ENCODE data around the gene SLC37A2. TPM values are rescaled to one million over a fixed set of nuclear protein-coding genes. Genes with fewer than 3 reads are reported as not detected.

Gene SLC37A2
- total and polyA plus RNA-seq, 2 experiments from 2014 or later: 2.8 to 3.9 TPM

DNA sequence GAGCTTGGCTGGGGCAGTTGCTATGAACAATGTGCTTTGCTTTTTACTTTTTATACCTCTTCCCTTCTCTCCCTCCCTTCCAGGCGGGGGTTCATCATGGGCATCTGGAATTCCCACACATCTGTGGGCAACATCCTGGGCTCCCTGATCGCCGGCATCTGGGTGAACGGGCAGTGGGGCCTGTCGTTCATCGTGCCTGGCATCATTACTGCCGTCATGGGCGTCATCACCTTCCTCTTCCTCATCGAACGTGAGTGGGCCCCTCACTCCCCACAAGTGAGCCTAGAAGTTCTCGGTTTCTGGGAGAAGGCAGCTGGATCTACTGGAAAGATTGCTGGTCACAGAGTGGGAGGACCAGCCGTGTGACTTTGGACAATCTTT lies 17.4 kb downstream of the SLC37A2 start:
- DNase-seq (ENCODE audit: low spot score): no peak
- H4K20me1 ChIP-seq (ENCODE audit: insufficient read depth, poor library complexity, severe bottlenecking): no peaks in the 10 kb centered on the region
- no peaks in the 10 kb centered on the region for H3K9me2 ChIP-seq (replicated peaks; ENCODE audit: insufficient read depth)
- no peak overlapping the region for H3K4me2 ChIP-seq
- H2AFZ ChIP-seq: no peak overlapping the region
- H3K79me2 ChIP-seq: no peaks in the 10 kb centered on the region
- no peaks in the 10 kb centered on the region for H3K27me3 ChIP-seq
- no peak overlapping the region for H3K4me3 ChIP-seq
- WGBS (ENCODE audit: low lambda C conversion rate, missing lambda C conversion rate): 92% methylated on average over 12 of the region's 12 CpGs
- H3K27ac ChIP-seq: no peak overlapping the region
- TF ChIP-seq EZH2 (IDR thresholded peaks at IDR 0.05; ENCODE audit: borderline replicate concordance) (no peak), EZH2phosphoT487 (IDR thresholded peaks at IDR 0.05; ENCODE audit: low read depth, severe bottlenecking, unreplicated experiment) (no peak)
- TF ChIP-seq, protein P1, sequence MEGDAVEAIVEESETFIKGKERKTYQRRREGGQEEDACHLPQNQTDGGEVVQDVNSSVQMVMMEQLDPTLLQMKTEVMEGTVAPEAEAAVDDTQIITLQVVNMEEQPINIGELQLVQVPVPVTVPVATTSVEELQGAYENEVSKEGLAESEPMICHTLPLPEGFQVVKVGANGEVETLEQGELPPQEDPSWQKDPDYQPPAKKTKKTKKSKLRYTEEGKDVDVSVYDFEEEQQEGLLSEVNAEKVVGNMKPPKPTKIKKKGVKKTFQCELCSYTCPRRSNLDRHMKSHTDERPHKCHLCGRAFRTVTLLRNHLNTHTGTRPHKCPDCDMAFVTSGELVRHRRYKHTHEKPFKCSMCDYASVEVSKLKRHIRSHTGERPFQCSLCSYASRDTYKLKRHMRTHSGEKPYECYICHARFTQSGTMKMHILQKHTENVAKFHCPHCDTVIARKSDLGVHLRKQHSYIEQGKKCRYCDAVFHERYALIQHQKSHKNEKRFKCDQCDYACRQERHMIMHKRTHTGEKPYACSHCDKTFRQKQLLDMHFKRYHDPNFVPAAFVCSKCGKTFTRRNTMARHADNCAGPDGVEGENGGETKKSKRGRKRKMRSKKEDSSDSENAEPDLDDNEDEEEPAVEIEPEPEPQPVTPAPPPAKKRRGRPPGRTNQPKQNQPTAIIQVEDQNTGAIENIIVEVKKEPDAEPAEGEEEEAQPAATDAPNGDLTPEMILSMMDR (IDR thresholded peaks at IDR 0.05; ENCODE audit: poor library complexity): no peak
- H3K4me1 ChIP-seq (ENCODE audit: insufficient read depth): no peaks in the 10 kb centered on the region
- no peaks in the 10 kb centered on the region for H3K9me3 ChIP-seq (ENCODE audit: low read depth)
- H3K36me3 ChIP-seq (replicated peaks; ENCODE audit: insufficient read depth, low read depth): no peaks in the 10 kb centered on the region

DNA sequence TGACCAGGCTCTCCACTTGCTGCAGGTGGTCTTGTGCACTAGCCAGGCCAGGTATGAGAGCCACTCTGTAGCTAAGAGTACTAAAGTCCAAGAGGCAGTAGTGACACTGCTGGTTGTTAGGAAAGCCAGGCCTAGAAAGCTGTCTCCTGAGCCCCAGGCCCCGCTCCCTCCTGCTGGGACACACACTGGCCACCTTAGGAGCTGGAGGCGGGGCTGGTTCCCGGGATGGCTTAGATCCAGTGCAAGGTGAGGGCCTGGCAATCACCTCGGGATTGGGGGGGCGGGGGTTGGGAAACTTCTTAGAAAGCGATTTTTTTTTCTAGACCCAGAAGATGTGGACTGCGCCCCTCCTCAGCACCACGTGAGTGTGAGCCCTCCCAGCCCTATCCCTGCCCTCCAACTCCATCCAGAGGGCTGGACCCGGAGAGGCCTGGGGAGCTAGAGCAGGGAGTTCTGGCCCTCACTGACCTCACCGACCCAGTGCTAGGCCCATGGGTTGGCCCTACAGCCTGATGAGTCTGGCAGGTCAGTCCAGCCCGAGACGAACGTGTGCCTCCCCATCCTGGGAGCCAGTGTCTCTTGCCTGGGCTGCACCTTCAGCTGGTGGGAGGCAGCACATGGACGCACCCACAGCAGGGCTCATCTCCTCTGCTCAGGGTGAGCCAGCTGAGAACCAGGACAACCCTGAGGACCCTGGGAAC lies 18.1 kb downstream of the SLC37A2 start:
- H3K27ac ChIP-seq: no peak overlapping the region
- H4K20me1 ChIP-seq (ENCODE audit: insufficient read depth, poor library complexity, severe bottlenecking): no peaks in the 10 kb centered on the region
- H3K9me2 ChIP-seq (replicated peaks; ENCODE audit: insufficient read depth): no peaks in the 10 kb centered on the region
- no peaks in the 10 kb centered on the region for H3K9me3 ChIP-seq (ENCODE audit: low read depth)
- H3K79me2 ChIP-seq: no peaks in the 10 kb centered on the region
- 83% methylated on average over 11 of the region's 14 CpGs for WGBS (ENCODE audit: low lambda C conversion rate, missing lambda C conversion rate)
- no peak overlapping the region for H3K4me2 ChIP-seq
- TF ChIP-seq, protein P1 (IDR thresholded peaks at IDR 0.05; ENCODE audit: poor library complexity): no peak
- H3K4me3 ChIP-seq: no peak overlapping the region
- H3K4me1 ChIP-seq (ENCODE audit: insufficient read depth): no peaks in the 10 kb centered on the region
- H3K36me3 ChIP-seq (replicated peaks; ENCODE audit: insufficient read depth, low read depth): no peaks in the 10 kb centered on the region
- no peak for DNase-seq (ENCODE audit: low spot score)
- H3K27me3 ChIP-seq: no peaks in the 10 kb centered on the region
- H2AFZ ChIP-seq: no peak overlapping the region

DNA sequence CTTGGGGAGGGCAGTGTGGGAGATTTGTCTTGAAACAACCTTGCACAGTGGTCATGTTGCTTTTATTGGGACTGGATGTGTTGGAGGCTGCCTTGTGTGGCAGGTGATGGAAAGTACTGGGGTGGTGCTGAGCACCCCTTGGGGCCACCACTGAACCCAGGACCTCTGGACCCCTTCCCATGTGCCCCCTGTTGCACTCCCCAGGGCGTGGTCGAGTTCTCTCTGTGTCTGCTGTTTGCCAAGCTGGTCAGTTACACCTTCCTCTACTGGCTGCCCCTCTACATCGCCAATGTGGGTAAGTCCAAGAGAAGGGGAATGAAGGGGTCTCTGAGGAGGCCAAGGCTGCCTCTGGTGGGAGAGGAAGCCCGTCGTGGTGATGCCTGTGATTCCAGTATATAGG lies 18.9 kb downstream of the SLC37A2 start:
- no peaks in the 10 kb centered on the region for H3K27me3 ChIP-seq
- DNase-seq (ENCODE audit: low spot score): no peak
- TF ChIP-seq EZH2phosphoT487 (IDR thresholded peaks at IDR 0.05; ENCODE audit: low read depth, severe bottlenecking, unreplicated experiment) (no peak), EZH2 (IDR thresholded peaks at IDR 0.05; ENCODE audit: borderline replicate concordance) (no peak)
- TF ChIP-seq, protein P1 (IDR thresholded peaks at IDR 0.05; ENCODE audit: poor library complexity): no peak
- no peak overlapping the region for H3K4me2 ChIP-seq
- no peaks in the 10 kb centered on the region for H3K4me1 ChIP-seq (ENCODE audit: insufficient read depth)
- no peak overlapping the region for H3K27ac ChIP-seq
- no peak overlapping the region for H3K4me3 ChIP-seq
- no peak overlapping the region for H2AFZ ChIP-seq
- no peaks in the 10 kb centered on the region for H3K9me3 ChIP-seq (ENCODE audit: low read depth)
- no peaks in the 10 kb centered on the region for H3K9me2 ChIP-seq (replicated peaks; ENCODE audit: insufficient read depth)
- no peaks in the 10 kb centered on the region for H3K36me3 ChIP-seq (replicated peaks; ENCODE audit: insufficient read depth, low read depth)
- H4K20me1 ChIP-seq (ENCODE audit: insufficient read depth, poor library complexity, severe bottlenecking): no peaks in the 10 kb centered on the region
- 93% methylated on average over 5 of the region's 5 CpGs for WGBS (ENCODE audit: low lambda C conversion rate, missing lambda C conversion rate)
- H3K79me2 ChIP-seq: no peaks in the 10 kb centered on the region
